Measurements from ENCODE around the gene TMEM51. TPM values are rescaled to one million over a fixed set of nuclear protein-coding genes. Genes with fewer than 3 reads are reported as not detected.

TMEM51 gene
- polyA plus RNA-seq, 1 donor (not counting 4 experiments of a cell fraction or from before 2014, with no cell fraction given), result 12.9 TPM

DNA sequence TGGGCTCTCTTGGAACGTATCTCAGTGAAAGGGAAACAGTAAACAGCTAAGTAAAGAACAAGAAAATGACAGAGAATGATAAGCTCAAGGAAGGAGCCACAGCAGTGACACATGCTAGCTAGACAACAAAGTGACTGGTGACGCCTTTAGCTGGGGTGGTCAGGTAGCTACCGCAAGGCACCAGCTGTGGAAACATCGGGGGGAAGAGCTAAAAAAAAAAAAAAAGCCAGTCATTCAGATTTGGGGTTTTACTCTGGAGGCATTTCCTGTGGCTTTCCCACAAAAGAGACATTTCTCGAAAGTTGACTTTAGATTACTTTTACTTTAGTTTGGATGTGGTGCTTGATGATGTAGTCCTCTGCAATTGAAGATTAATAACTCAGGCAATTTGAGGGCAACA is 95.5 kb downstream of the TMEM51 start:
- H3K9ac ChIP-seq (ENCODE audit: control insufficient read depth, extremely low read depth, insufficient read depth, low read length), result no peak overlapping the region
- H3K79me2 ChIP-seq (ENCODE audit: control insufficient read depth, insufficient read depth, low read length), result no peaks in the 10 kb centered on the region
- no peak overlapping the region for H2AFZ ChIP-seq (ENCODE audit: control insufficient read depth, low read length)
- no peaks in the 10 kb centered on the region for H3K9me1 ChIP-seq (ENCODE audit: control insufficient read depth, extremely low read depth, insufficient read depth, low read length)
- H3K9me3 ChIP-seq (ENCODE audit: control insufficient read depth, low read depth, low read length), result no peaks in the 10 kb centered on the region
- H4K20me1 ChIP-seq (ENCODE audit: control insufficient read depth, extremely low read depth, insufficient read depth, low read length), result no peaks in the 10 kb centered on the region
- no peak for FAIRE-seq
- dilution Hi-C loops (cut with MboI; ENCODE audit: extremely low pct_ligation_motif_present, low sequenced_read_pairs), result no loop called here
- no peaks in the 10 kb centered on the region for H3K36me3 ChIP-seq (ENCODE audit: control insufficient read depth in 2 of 2, extremely low read depth in 1 of 2, insufficient read depth in 2 of 2, low read length in 2 of 2)
- no peaks in the 10 kb centered on the region for H3K27me3 ChIP-seq (ENCODE audit: control insufficient read depth, extremely low read depth, insufficient read depth, low read length)
- no peak overlapping the region for H3K4me2 ChIP-seq (ENCODE audit: control insufficient read depth, extremely low read depth, insufficient read depth, low read depth, low read length)
- H3K4me1 ChIP-seq (ENCODE audit: control insufficient read depth, extremely low read depth, insufficient read depth, low read length), result peaks cover 14% of the 10 kb centered on the region
- H3K27ac ChIP-seq (ENCODE audit: control insufficient read depth, insufficient read depth, low read length), result no peak overlapping the region
- TF ChIP-seq, protein P1, sequence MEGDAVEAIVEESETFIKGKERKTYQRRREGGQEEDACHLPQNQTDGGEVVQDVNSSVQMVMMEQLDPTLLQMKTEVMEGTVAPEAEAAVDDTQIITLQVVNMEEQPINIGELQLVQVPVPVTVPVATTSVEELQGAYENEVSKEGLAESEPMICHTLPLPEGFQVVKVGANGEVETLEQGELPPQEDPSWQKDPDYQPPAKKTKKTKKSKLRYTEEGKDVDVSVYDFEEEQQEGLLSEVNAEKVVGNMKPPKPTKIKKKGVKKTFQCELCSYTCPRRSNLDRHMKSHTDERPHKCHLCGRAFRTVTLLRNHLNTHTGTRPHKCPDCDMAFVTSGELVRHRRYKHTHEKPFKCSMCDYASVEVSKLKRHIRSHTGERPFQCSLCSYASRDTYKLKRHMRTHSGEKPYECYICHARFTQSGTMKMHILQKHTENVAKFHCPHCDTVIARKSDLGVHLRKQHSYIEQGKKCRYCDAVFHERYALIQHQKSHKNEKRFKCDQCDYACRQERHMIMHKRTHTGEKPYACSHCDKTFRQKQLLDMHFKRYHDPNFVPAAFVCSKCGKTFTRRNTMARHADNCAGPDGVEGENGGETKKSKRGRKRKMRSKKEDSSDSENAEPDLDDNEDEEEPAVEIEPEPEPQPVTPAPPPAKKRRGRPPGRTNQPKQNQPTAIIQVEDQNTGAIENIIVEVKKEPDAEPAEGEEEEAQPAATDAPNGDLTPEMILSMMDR (optimal IDR thresholded peaks at IDR 0.05 in 1 of 3, IDR thresholded peaks at IDR 0.05 in 1 of 3, conservative IDR thresholded peaks at IDR 0.05 in 1 of 3; ENCODE audit: extremely low read depth in 1 of 3, insufficient read depth in 2 of 3, low read length in 3 of 3), result no peak
- TF ChIP-seq EZH2 (IDR thresholded peaks at IDR 0.05; ENCODE audit: low read length), result no peak
- DNase-seq (ENCODE audit: low read depth, low spot score), result no peak
- H3K4me3 ChIP-seq (ENCODE audit: control insufficient read depth in 2 of 3, extremely low read depth in 1 of 3, insufficient read depth in 2 of 3, low read depth in 1 of 3, low read length in 3 of 3), result no peak overlapping the region

DNA sequence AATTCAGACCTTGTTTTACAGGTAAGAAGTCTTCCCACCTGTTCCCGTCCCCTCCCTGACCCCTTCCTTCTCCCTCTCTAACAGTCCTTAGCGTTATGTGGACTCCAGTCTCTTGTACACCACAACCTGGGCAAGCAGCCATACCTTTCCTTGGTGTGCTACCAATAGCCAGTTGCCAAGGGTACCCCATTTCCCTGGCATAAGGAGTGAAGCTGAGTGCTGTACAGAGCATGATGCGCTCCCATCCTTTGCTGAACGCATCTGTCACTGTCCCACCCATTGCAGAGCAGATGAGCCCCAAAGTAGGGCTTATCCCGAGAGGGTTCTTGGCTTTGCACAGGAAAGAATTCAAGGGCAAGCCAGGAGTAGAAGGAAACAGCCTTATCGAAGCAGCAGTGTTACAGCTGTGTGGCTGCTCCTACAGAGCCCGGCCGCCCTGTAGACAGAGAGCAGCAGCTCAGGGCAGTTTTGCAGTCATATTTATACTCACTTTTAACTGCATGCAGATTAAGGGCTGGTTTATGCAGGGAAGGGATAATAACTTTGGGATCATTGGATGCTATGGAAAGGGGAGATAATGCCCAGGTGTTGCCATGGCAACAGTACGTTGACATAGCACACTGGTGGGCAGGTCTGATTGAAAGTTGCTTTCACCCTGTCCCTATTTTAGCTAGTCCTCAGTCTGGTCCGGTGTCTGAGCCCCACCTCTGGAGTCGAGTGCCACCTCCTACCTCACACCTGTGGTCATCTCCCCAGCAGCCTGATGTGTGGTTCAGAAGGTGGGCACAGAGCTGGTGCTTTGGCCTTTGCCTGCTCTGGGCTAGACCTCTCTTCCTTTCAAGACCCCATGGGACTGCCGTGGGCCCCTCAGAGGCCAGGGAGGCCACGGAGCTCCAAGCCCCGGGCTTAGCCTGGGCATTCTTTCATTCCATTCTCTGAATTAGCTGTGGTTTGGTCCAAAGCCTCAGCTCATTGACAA is 98.6 kb downstream of the TMEM51 start:
- Histone ChIP-seq H3K9me1 (ENCODE audit: control insufficient read depth, extremely low read depth, insufficient read depth, low read length) (no peaks in the 10 kb centered on the region), H3K36me3 (ENCODE audit: control insufficient read depth in 2 of 2, extremely low read depth in 1 of 2, insufficient read depth in 2 of 2, low read length in 2 of 2) (no peaks in the 10 kb centered on the region), H3K4me3 (ENCODE audit: control insufficient read depth in 2 of 3, extremely low read depth in 1 of 3, insufficient read depth in 2 of 3, low read depth in 1 of 3, low read length in 3 of 3) (no peak overlapping the region), H3K9ac (ENCODE audit: control insufficient read depth, extremely low read depth, insufficient read depth, low read length) (no peak overlapping the region), H3K79me2 (ENCODE audit: control insufficient read depth, insufficient read depth, low read length) (no peaks in the 10 kb centered on the region), H4K20me1 (ENCODE audit: control insufficient read depth, extremely low read depth, insufficient read depth, low read length) (no peaks in the 10 kb centered on the region), H3K4me2 (ENCODE audit: control insufficient read depth, extremely low read depth, insufficient read depth, low read depth, low read length) (no peak overlapping the region), H2AFZ (ENCODE audit: control insufficient read depth, low read length) (no peak overlapping the region), H3K9me3 (ENCODE audit: control insufficient read depth, low read depth, low read length) (no peaks in the 10 kb centered on the region), H3K27ac (ENCODE audit: control insufficient read depth, insufficient read depth, low read length) (no peak overlapping the region), H3K4me1 (ENCODE audit: control insufficient read depth, extremely low read depth, insufficient read depth, low read length) (no peaks in the 10 kb centered on the region), H3K27me3 (ENCODE audit: control insufficient read depth, extremely low read depth, insufficient read depth, low read length) (no peaks in the 10 kb centered on the region)
- dilution Hi-C loops (cut with MboI; ENCODE audit: extremely low pct_ligation_motif_present, low sequenced_read_pairs), result no loop called here
- FAIRE-seq (no peak), DNase-seq (ENCODE audit: low read depth, low spot score) (no peak)
- TF ChIP-seq, protein P1 (optimal IDR thresholded peaks at IDR 0.05 in 1 of 3, IDR thresholded peaks at IDR 0.05 in 1 of 3, conservative IDR thresholded peaks at IDR 0.05 in 1 of 3; ENCODE audit: extremely low read depth in 1 of 3, insufficient read depth in 2 of 3, low read length in 3 of 3), result no peak
- TF ChIP-seq EZH2 (IDR thresholded peaks at IDR 0.05; ENCODE audit: low read length), result no peak

Data from keratinocyte (primary cell).